Mesodermal cell (in vitro differentiated cells): ENCODE results near the gene STRBP.
"Not testable (repeated sequence)": the region's sequence is repeated elsewhere in the genome, so short reads cannot be mapped to it uniquely, and the experiment has no call there.

Source experiments
- H3K27ac ChIP-seq: 2 replicates; pipeline ENCODE4 v1.7.0; 2013; ENCODE audit warnings: mild to moderate bottlenecking, low read depth, low read length, moderate library complexity; ENCODE audit not compliant: severe bottlenecking
- H3K36me3 ChIP-seq: 2 replicates; pipeline ENCODE4 v1.7.1; 2013; ENCODE audit warnings: mild to moderate bottlenecking, low read length, moderate library complexity; ENCODE audit not compliant: control insufficient read depth, insufficient read depth
- H3K4me1 ChIP-seq: one replicate; pipeline ENCODE4 v1.7.1; 2013; ENCODE audit warnings: mild to moderate bottlenecking, low read length; ENCODE audit not compliant: insufficient read depth, control insufficient read depth, poor library complexity, severe bottlenecking
- H3K4me3 ChIP-seq: 2 replicates; pipeline ENCODE4 v1.7.0; 2013; ENCODE audit warnings: low read length, control low read depth, mild to moderate bottlenecking; ENCODE audit not compliant: insufficient read depth, poor library complexity, severe bottlenecking; ENCODE audit errors: extremely low read depth
- H3K9me3 ChIP-seq: 2 replicates; pipeline ENCODE4 v1.7.1; 2013; ENCODE audit warnings: mild to moderate bottlenecking, low read length, moderate library complexity; ENCODE audit not compliant: control insufficient read depth
- WGBS, 2 experiments: methylation state at CpG; one replicate each; pipeline ENCODE4 v1.1.5; 2013; ENCODE audit warnings: missing lambda C conversion rate in 2 of 2; ENCODE audit not compliant: insufficient coverage in 2 of 2; 5-methylcytosine and 5-hydroxymethylcytosine counted together

Gene STRBP

DNA sequence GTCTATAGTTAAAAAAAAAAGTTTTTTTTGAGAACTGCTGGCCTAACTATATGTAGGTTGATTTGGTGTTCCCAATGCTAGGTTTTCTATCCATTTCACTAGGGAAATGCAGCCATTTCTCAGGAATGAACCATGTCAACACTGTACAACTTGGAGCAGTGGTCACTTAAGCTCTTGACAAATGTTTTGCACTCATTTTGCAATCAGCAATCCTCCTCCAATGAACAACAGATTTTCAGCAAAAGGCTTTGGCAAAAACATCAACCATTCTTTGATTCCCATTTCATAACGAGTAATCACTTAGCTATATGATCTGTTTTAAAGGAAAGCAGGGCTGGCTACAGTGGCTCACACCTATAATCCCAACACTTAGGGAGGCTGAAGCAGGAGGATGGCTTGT, 17.9 kb downstream of the STRBP start:
- Histone ChIP-seq H3K9me3 (no peaks in the 10 kb centered on the region), H3K27ac (no peak overlapping the region), H3K36me3 (no peaks in the 10 kb centered on the region), H3K4me1 (no peaks in the 10 kb centered on the region), H3K4me3 (no peak overlapping the region)
- no CpG with 5 or more reads among the region's 1 CpG for WGBS, 2 experiments

GRCh38 chr9:123249162-123249561, 19.2 kb downstream of the STRBP start:
- WGBS, 2 experiments: 96 to 98% methylated on average over 3 to 4 of the region's 4 CpGs
- not testable (repeated sequence) for H3K36me3 ChIP-seq, H3K9me3 ChIP-seq, H3K4me1 ChIP-seq, H3K4me3 ChIP-seq, H3K27ac ChIP-seq

GRCh38 chr9:123248630-123249029, 19.8 kb downstream of the STRBP start:
- no peak overlapping the region for H3K4me3 ChIP-seq
- no peak overlapping the region for H3K27ac ChIP-seq
- no peaks in the 10 kb centered on the region for H3K36me3 ChIP-seq
- no peaks in the 10 kb centered on the region for H3K4me1 ChIP-seq
- no peaks in the 10 kb centered on the region for H3K9me3 ChIP-seq
- WGBS, 2 experiments: 88 to 100% methylated on average over 1 of the region's 2 CpGs

GRCh38 chr9:123246534-123246933, 21.9 kb downstream of the STRBP start:
- no peaks in the 10 kb centered on the region for H3K9me3 ChIP-seq

DNA sequence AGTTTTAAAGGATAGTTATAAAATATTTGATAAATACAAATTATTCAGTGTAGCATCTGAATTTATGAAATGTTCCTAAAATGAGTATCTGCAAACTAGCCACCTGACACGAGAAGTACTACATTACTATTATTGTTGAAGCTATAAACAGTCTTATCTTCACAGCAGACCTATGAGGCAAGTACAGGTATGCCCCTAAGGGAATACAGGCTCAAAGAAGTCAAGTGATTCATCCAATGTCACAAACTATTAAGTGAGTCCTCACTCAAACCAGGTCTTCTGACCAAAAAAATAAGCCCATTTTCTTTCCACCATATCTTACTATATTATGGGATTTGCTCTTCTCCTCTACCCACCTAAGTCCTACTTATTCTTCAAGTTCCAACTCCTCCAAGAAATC, 28.7 kb downstream of the STRBP start:
- WGBS, 2 experiments: no CpG with 5 or more reads among the region's 1 CpG
- Histone ChIP-seq H3K27ac (no peak overlapping the region), H3K4me3 (no peak overlapping the region), H3K4me1 (no peaks in the 10 kb centered on the region), H3K9me3 (no peaks in the 10 kb centered on the region), H3K36me3 (no peaks in the 10 kb centered on the region)

More at GRCh38 chr9:123246534-123246933, 21.9 kb downstream of the STRBP start:
- H3K4me3 ChIP-seq: no peak overlapping the region
- H3K36me3 ChIP-seq: no peaks in the 10 kb centered on the region
- H3K4me1 ChIP-seq: no peaks in the 10 kb centered on the region
- no peak overlapping the region for H3K27ac ChIP-seq

DNA sequence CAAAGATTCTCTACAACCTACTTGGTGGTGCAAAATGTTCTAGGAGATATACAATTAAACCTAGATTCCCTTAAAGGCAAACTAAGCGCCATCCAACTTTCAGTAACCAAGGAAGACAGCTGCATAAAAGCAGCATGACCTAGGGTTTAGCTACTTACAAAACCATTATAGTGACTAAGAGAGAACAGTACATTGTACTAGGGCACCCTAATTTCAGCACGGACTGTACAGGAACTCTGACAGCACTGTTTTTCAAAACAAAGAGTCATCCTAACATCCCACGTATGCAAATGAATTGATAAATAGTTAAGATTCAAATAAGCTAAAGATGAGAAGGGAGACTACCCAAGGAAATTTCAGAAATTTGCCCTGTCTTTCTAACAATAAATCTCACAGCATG, 30.0 kb downstream of the STRBP start:
- Histone ChIP-seq H3K27ac (no peak overlapping the region), H3K4me1 (no peaks in the 10 kb centered on the region), H3K4me3 (no peak overlapping the region), H3K36me3 (no peaks in the 10 kb centered on the region), H3K9me3 (no peaks in the 10 kb centered on the region)
- WGBS, 2 experiments: 100% methylated on average over 1 of the region's 3 CpGs; no CpG with 5 or more reads in 1 of the 2 experiments

DNA sequence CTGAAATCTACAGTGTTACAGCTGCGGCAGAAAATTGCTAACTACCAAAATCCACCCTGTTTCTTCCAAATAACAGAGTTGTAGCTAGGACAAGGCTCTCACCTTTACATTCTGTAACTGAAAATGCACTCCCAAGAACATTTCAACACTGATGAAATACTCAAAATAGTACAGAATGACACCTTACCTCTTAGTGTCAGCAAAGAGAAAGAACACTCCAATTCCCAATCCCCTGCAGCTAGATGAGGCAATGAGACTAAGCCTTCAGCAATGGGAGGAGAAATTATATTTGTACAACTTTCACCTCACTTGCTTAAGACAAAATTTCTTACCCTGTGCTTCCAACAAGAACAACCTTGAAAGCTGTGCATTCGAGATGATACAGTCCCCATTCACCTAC, 31.2 kb downstream of the STRBP start:
- Histone ChIP-seq H3K4me3 (no peak overlapping the region), H3K4me1 (no peaks in the 10 kb centered on the region), H3K9me3 (no peaks in the 10 kb centered on the region), H3K36me3 (no peaks in the 10 kb centered on the region), H3K27ac (no peak overlapping the region)
- WGBS, 2 experiments: 80 to 88% methylated on average over 2 of the region's 2 CpGs

- H3K9me3 ChIP-seq: no peaks in the 10 kb centered on the region
- H3K36me3 ChIP-seq: no peaks in the 10 kb centered on the region
- H3K27ac ChIP-seq: no peak overlapping the region
- no peaks in the 10 kb centered on the region for H3K4me1 ChIP-seq
- no peak overlapping the region for H3K4me3 ChIP-seq
- WGBS, 2 experiments: no CpG with 5 or more reads among the region's 1 CpG
These were observed 32.9 kb downstream of the STRBP start for GRCh38 chr9:123235448-123235847.

- WGBS, 2 experiments: no CpG with 5 or more reads among the region's 3 CpGs
- no peaks in the 10 kb centered on the region for H3K4me1 ChIP-seq
- no peak overlapping the region for H3K4me3 ChIP-seq
- H3K36me3 ChIP-seq: no peaks in the 10 kb centered on the region
- no peak overlapping the region for H3K27ac ChIP-seq
- no peaks in the 10 kb centered on the region for H3K9me3 ChIP-seq
These were observed 33.5 kb downstream of the STRBP start for GRCh38 chr9:123234853-123235252.

- 96 to 100% methylated on average over 2 to 3 of the region's 3 CpGs for WGBS, 2 experiments
- no peaks in the 10 kb centered on the region for H3K9me3 ChIP-seq
- H3K36me3 ChIP-seq: no peaks in the 10 kb centered on the region
- no peak overlapping the region for H3K4me3 ChIP-seq
- no peaks in the 10 kb centered on the region for H3K4me1 ChIP-seq
- H3K27ac ChIP-seq: no peak overlapping the region
These were observed 36.1 kb downstream of the STRBP start for GRCh38 chr9:123232332-123232731.

GRCh38 chr9:123231421-123231820, 37.0 kb downstream of the STRBP start:
- Histone ChIP-seq H3K9me3 (no peaks in the 10 kb centered on the region), H3K4me3 (no peak overlapping the region), H3K27ac (no peak overlapping the region), H3K4me1 (no peaks in the 10 kb centered on the region), H3K36me3 (no peaks in the 10 kb centered on the region)
- WGBS, 2 experiments: 100% methylated on average over 1 of the region's 1 CpG; no CpG with 5 or more reads in 1 of the 2 experiments

GRCh38 chr9:123228967-123229366, 39.4 kb downstream of the STRBP start:
- Histone ChIP-seq H3K36me3 (no peaks in the 10 kb centered on the region), H3K4me3 (no peak overlapping the region), H3K4me1 (no peaks in the 10 kb centered on the region), H3K9me3 (no peaks in the 10 kb centered on the region), H3K27ac (no peak overlapping the region)
- WGBS, 2 experiments: no CpG with 5 or more reads among the region's 4 CpGs
